GM12872 (cell line): ENCODE data around the gene ACAP3.

Experiments
- CTCF ChIP-seq: IDR thresholded peaks from 3 replicates; pipeline ENCODE4 v1.5.1; 2011; ENCODE audit warnings: low read depth, mild to moderate bottlenecking, low read length, moderate library complexity; ENCODE audit not compliant: insufficient read depth

Gene ACAP3

DNA sequence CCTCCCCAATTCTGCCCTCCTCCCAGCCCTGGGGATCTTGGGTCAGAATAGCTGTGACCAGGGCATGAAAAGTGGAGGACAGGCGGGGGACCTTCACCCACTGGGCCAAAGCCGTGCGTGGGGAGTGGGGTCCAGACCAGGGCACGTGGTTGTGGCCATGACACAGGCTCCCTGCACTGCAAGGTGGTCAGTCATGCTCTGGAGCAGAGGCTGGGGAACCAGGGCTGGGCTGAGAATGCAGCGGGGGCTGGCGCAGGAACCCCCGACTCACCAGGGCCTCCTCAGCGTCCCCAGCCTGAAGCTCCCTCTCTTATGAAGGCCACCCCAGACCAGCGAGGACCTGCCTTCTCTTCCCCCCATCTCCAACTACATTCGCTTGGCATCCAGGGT, 38.8 kb upstream of the ACAP3 start:
- TF ChIP-seq CTCF, result no peak

- TF ChIP-seq CTCF, result no peak
These were observed 38.2 kb upstream of the ACAP3 start for GRCh38 chr1:1345860-1346500.

DNA sequence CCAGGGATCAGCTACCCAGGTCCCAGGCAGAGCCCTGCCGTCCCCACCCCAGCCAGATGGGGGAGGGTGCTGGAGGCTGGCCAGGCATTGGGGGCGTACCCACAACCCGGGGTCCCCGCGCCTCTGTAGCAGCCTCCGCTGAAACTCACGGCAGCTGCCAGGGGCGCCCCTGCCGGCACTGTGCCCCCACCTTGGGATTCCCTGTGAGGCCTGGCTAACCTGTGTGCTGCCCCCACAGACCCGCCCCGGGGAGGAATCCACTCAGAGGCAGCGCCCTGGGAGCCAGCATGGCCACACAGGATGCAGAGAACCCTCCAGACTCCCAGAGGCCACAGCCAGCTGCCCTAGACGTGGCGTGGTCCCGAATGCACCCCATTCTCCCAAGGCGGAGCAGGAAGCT, 37.7 kb upstream of the ACAP3 start:
- no peak for TF ChIP-seq CTCF

GRCh38 chr1:1344655-1345361, 37.1 kb upstream of the ACAP3 start:
- peak; percentile 33; the same call in 1 of the 3 replicates for TF ChIP-seq CTCF

- no peak for TF ChIP-seq CTCF
These were observed 36.2 kb upstream of the ACAP3 start for GRCh38 chr1:1343811-1344421.

DNA sequence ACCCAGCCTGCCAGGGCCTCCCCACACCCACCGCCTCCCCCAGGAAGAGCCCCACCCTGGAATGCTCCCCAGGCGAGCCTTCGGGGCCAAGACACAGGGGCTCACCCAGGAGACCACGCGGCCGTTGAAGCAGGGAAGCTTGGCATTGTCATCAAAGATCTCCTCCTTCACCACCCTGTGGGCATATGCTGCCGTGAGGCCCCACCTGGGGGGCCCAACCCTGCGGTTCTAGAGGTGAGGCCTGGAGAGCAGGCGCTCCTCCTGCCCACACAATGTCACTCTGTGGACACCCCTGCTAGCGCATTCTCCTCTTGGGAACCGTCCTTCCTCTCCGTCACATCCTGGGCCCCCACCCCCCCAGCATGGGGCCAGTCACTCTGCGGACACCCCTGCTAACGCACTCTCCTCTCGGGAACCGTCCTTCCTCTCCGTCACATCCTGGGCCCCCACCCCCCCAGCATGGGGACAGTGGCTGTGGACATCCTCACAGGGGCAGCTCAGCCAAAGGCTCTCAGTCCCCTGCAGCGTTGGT, 34.9 kb upstream of the ACAP3 start:
- no peak for TF ChIP-seq CTCF

GRCh38 chr1:1342061-1342562, 34.4 kb upstream of the ACAP3 start:
- no peak for TF ChIP-seq CTCF
